Activated CD4-positive, alpha-beta T cell treated with anti-CD3 and anti-CD28 coated beads for 36 hours (primary cell): ENCODE results near the gene ST7. TPM values are rescaled to one million over a fixed set of nuclear protein-coding genes. Genes with fewer than 3 reads are reported as not detected.

Experiments used
- ATAC-seq: fragments of 200-7000 bp; cut with Tn5 transposase; one replicate; pipeline ENCODE4 v1.10.0; 2021; ENCODE audit warnings: mild to moderate bottlenecking, moderate library complexity
- CTCF ChIA-PET: fragments of 350-600 bp; sonication (Branson Sonifier 250); formaldehyde crosslinking; loops from one replicate; lab custom pipeline; 2021; ENCODE audit warnings: antibody characterized with exemption; lab: Charles Lee
- POLR2A ChIA-PET: fragments of 350-600 bp; sonication (Branson Sonifier 250); formaldehyde crosslinking; loops from one replicate; lab custom pipeline; 2021; ENCODE audit warnings: antibody characterized with exemption, inconsistent platforms; lab: Charles Lee
- DNase-seq: peaks from one replicate; pipeline ENCODE4 v3.0.0-alpha.2; 2020
- H3K27ac Mint-ChIP-seq: one replicate; pipeline ENCODE4 v1.8.0; 2021; ENCODE audit warnings: mixed read lengths
- H3K27me3 Mint-ChIP-seq: one replicate; pipeline ENCODE4 v1.8.0; 2021; ENCODE audit warnings: mixed read lengths
- H3K36me3 Mint-ChIP-seq: one replicate; pipeline ENCODE4 v1.8.0; 2021; ENCODE audit warnings: low read depth, mixed read lengths
- H3K4me1 Mint-ChIP-seq: one replicate; pipeline ENCODE4 v1.8.0; 2021; ENCODE audit warnings: mixed read lengths
- H3K4me3 Mint-ChIP-seq: one replicate; pipeline ENCODE4 v1.8.0; 2021; ENCODE audit warnings: mild to moderate bottlenecking, moderate library complexity, mixed read lengths
- H3K9me3 Mint-ChIP-seq: one replicate; pipeline ENCODE4 v1.8.0; 2021; ENCODE audit warnings: low read depth, mixed read lengths
- intact Hi-C, 2 experiments: fragments of 100-400 bp; cut with DNase I in 1 of 2; cut with micrococcal nuclease in 1 of 2; formaldehyde crosslinking; loops; one replicate each; pipeline versions ENCODE4 v1.14.2 to v1.15.1; 2022 to 2024; cut with DNase I, micrococcal nuclease
- microRNA-seq: library from miRNA; unstranded; fragments of <30 nt; microRNA quantifications from one replicate; pipeline ENCODE4 v1.2.0, GENCODE V29; 2021; ENCODE audit warnings: borderline replicate concordance
- total RNA-seq, 2 experiments: library from RNA; stranded (reverse); gene quantifications; one replicate each; pipeline ENCODE4 v1.2.3, GENCODE V29; 2021

ST7 gene
- total RNA-seq, 2 experiments from 2014 or later, result 6.4 to 8.1 TPM

GRCh38 chr7:117278040-117278439 is 324.7 kb downstream of the ST7 start:
- no peak overlapping the region for H3K27ac Mint-ChIP-seq
- intact Hi-C loops, result no loop called here
- no peaks in the 10 kb centered on the region for H3K4me1 Mint-ChIP-seq
- CTCF ChIA-PET, result no interaction called here
- H3K9me3 Mint-ChIP-seq, result no peaks in the 10 kb centered on the region
- H3K4me3 Mint-ChIP-seq, result no peak overlapping the region
- DNase-seq (no peak), ATAC-seq (no peak)
- H3K36me3 Mint-ChIP-seq, result no peaks in the 10 kb centered on the region
- POLR2A ChIA-PET, result no interaction called here
- peaks cover 5% of the 10 kb centered on the region for H3K27me3 Mint-ChIP-seq

- H3K27me3 Mint-ChIP-seq, result peaks cover 5% of the 10 kb centered on the region
- ChIA-PET CTCF (no interaction called here), POLR2A (no interaction called here)
- H3K27ac Mint-ChIP-seq, result no peak overlapping the region
- no peak for DNase-seq
- H3K9me3 Mint-ChIP-seq, result no peaks in the 10 kb centered on the region
- no peak overlapping the region for H3K4me3 Mint-ChIP-seq
- ATAC-seq, result no peak
- no peaks in the 10 kb centered on the region for H3K36me3 Mint-ChIP-seq
- H3K4me1 Mint-ChIP-seq, result no peaks in the 10 kb centered on the region
- intact Hi-C loops, result no loop called here
These were observed 325.9 kb downstream of the ST7 start for GRCh38 chr7:117279203-117279602.

Small RNA genes within 50 kb of the gene (microRNA-seq; reads per million reads assigned to microRNA genes)
- not detected for gene MIR6132

Other genes with a start within 250 kb of the ST7 start
- 100 to 1,000 TPM; 173 to 262 TPM for gene CAPZA2, start 90.9 kb upstream of the ST7 start, total RNA-seq